IMR-90 (cell line): ENCODE measurements around the gene GNAZ. TPM values are rescaled to one million over a fixed set of nuclear protein-coding genes. Genes with fewer than 3 reads are reported as not detected.

Experiments
- ATAC-seq: fragments of 200-7000 bp; cut with Tn5 transposase; 2 replicates; pipeline ENCODE4 v1.9.1; 2020; ENCODE audit warnings: low read depth, mild to moderate bottlenecking, moderate library complexity
- BruUV-seq: library from RNA; stranded (reverse); fragments of 400-500 nt; replicated peaks from 2 replicates; lab custom pipeline; 2021; lab: Mats Ljungman, UMichigan
- CTCF ChIA-PET: fragments of 300-600 bp; formaldehyde crosslinking; extraction: SDS; loops from one replicate; lab custom pipeline; 2021; ENCODE audit warnings: antibody characterized with exemption; lab: Yijun Ruan, JAX
- POLR2A ChIA-PET: fragments of 300-600 bp; sonication (Branson Sonifier 250); formaldehyde crosslinking; loops from one replicate; lab custom pipeline; 2022; ENCODE audit warnings: antibody characterized with exemption; ENCODE audit not compliant: unreplicated experiment; lab: Charles Lee
- DNase-seq: peaks from one replicate; pipeline ENCODE4 v3.0.0; 2013
- H2AFZ ChIP-seq: replicated peaks from 2 replicates; pipeline ENCODE3; 2013; ENCODE audit warnings: low read length, mild to moderate bottlenecking; ENCODE audit not compliant: poor library complexity
- H2AK5ac ChIP-seq: 2 replicates; pipeline ENCODE4 v1.6.1; 2013; ENCODE audit warnings: low read depth, low read length, inconsistent platforms
- H2AK9ac ChIP-seq: replicated peaks from 2 replicates; pipeline ENCODE3; 2013; ENCODE audit warnings: mild to moderate bottlenecking, low read depth, low read length, moderate library complexity; ENCODE audit not compliant: poor library complexity
- H2BK120ac ChIP-seq: 2 replicates; pipeline ENCODE4 v1.6.1; 2013; ENCODE audit warnings: low read depth, low read length, inconsistent platforms
- H2BK15ac ChIP-seq: 3 replicates; pipeline ENCODE4 v1.6.1; 2013; ENCODE audit warnings: low read depth, low read length, inconsistent platforms
- H2BK20ac ChIP-seq: 2 replicates; pipeline ENCODE4 v1.6.1; 2013; ENCODE audit warnings: low read depth, mild to moderate bottlenecking, inconsistent platforms, low read length, moderate library complexity
- H2BK5ac ChIP-seq: 2 replicates; pipeline ENCODE4 v1.6.1; 2013; ENCODE audit warnings: mild to moderate bottlenecking, low read depth, low read length, inconsistent platforms; ENCODE audit not compliant: poor library complexity, severe bottlenecking
- H3K14ac ChIP-seq: replicated peaks from 2 replicates; pipeline ENCODE4 v1.6.1; 2013; ENCODE audit warnings: low read depth, low read length, inconsistent platforms
- H3K18ac ChIP-seq: 2 replicates; pipeline ENCODE4 v1.6.1; 2013; ENCODE audit warnings: low read depth, low read length, control low read depth
- H3K23ac ChIP-seq: 2 replicates; pipeline ENCODE4 v1.6.1; 2013; ENCODE audit warnings: low read depth, low read length, inconsistent platforms
- H3K27ac ChIP-seq: 2 replicates; pipeline ENCODE4 v1.5.1; 2013; ENCODE audit warnings: mild to moderate bottlenecking, control low read depth, low read length; ENCODE audit not compliant: insufficient read depth
- H3K27me3 ChIP-seq: 2 replicates; pipeline ENCODE4 v1.6.1; 2013; ENCODE audit warnings: low read length; ENCODE audit not compliant: control insufficient read depth, insufficient read depth
- H3K36me3 ChIP-seq: 2 replicates; pipeline ENCODE4 v1.6.1; 2013; ENCODE audit warnings: low read length, mixed read lengths; ENCODE audit not compliant: control insufficient read depth, insufficient read depth
- H3K4ac ChIP-seq: 2 replicates; pipeline ENCODE4 v1.6.1; 2013; ENCODE audit warnings: low read depth, low read length, inconsistent platforms
- H3K4me1 ChIP-seq: 2 replicates; pipeline ENCODE4 v1.6.1; 2013; ENCODE audit warnings: low read length, mixed read lengths; ENCODE audit not compliant: control insufficient read depth, insufficient read depth
- H3K4me2 ChIP-seq: 2 replicates; pipeline ENCODE4 v1.6.1; 2013; ENCODE audit warnings: low read depth, mild to moderate bottlenecking, control low read depth, low read length, moderate library complexity
- H3K4me3 ChIP-seq: 2 replicates; pipeline ENCODE4 v1.5.1; 2013; ENCODE audit warnings: low read depth, mild to moderate bottlenecking, control low read depth, low read length, moderate library complexity; ENCODE audit not compliant: insufficient read depth
- H3K56ac ChIP-seq: 2 replicates; pipeline ENCODE4 v1.6.1; 2013; ENCODE audit warnings: low read length, inconsistent platforms; ENCODE audit not compliant: insufficient read depth; ENCODE audit errors: extremely low read depth
- H3K79me1 ChIP-seq, 2 experiments: 2 replicates each; pipeline ENCODE4 v1.6.1; 2013; ENCODE audit warnings: low read length in 2 of 2, inconsistent platforms in 1 of 2, low read depth in 1 of 2
- H3K9ac ChIP-seq: 2 replicates; pipeline ENCODE4 v1.6.1; 2013; ENCODE audit warnings: low read depth, low read length, control low read depth
- H3K9me1 ChIP-seq: 2 replicates; pipeline ENCODE4 v1.6.1; 2013; ENCODE audit warnings: low read length, inconsistent platforms; ENCODE audit not compliant: insufficient read depth
- H3K9me3 ChIP-seq: 2 replicates; pipeline ENCODE4 v1.6.1; 2013; ENCODE audit warnings: low read length; ENCODE audit not compliant: control insufficient read depth, insufficient read depth
- H4K20me1 ChIP-seq: 2 replicates; pipeline ENCODE4 v1.6.1; 2013; ENCODE audit warnings: low read length, inconsistent platforms; ENCODE audit not compliant: insufficient read depth
- H4K5ac ChIP-seq: 2 replicates; pipeline ENCODE4 v1.6.1; 2013; ENCODE audit warnings: mild to moderate bottlenecking, low read depth, low read length, control low read depth
- H4K8ac ChIP-seq, 2 experiments: 2 replicates each; pipeline ENCODE4 v1.6.1; 2013; ENCODE audit warnings: low read depth in 2 of 2, low read length in 2 of 2, control low read depth in 1 of 2, inconsistent platforms in 1 of 2
- H4K91ac ChIP-seq: 2 replicates; pipeline ENCODE4 v1.6.1; 2013; ENCODE audit warnings: low read depth, low read length, inconsistent platforms; ENCODE audit not compliant: insufficient read depth
- BHLHE40 ChIP-seq: fragments of 150-350 bp; IDR thresholded peaks from 2 replicates; pipeline ENCODE4 v1.6.1; 2016; ENCODE audit warnings: mild to moderate bottlenecking, low read depth, low read length
- CEBPB ChIP-seq: IDR thresholded peaks from 2 replicates; pipeline ENCODE4 v1.6.1; 2012; ENCODE audit warnings: low read depth, low read length, improper control_type of control experiment
- CHD1 ChIP-seq: IDR thresholded peaks from 2 replicates; pipeline ENCODE4 v1.6.1; 2012; ENCODE audit warnings: low read depth, low read length, improper control_type of control experiment
- ELK1 ChIP-seq: fragments of 150-350 bp; IDR thresholded peaks from 2 replicates; pipeline ENCODE4 v1.6.1; 2016; ENCODE audit warnings: low read depth, mild to moderate bottlenecking, low read length, moderate library complexity, borderline replicate concordance
- FOS ChIP-seq: fragments of 150-350 bp; IDR thresholded peaks from 2 replicates; pipeline ENCODE4 v1.6.1; 2016; ENCODE audit warnings: low read depth, low read length
- MAFK ChIP-seq: IDR thresholded peaks from 2 replicates; pipeline ENCODE4 v1.6.1; 2012; ENCODE audit warnings: low read depth, low read length, improper control_type of control experiment
- MAZ ChIP-seq: IDR thresholded peaks from 2 replicates; pipeline ENCODE4 v1.6.1; 2012; ENCODE audit warnings: low read depth, mild to moderate bottlenecking, low read length, improper control_type of control experiment, moderate library complexity, borderline replicate concordance
- MXI1 ChIP-seq: IDR thresholded peaks from 2 replicates; pipeline ENCODE4 v1.6.1; 2012; ENCODE audit warnings: low read depth, mild to moderate bottlenecking, low read length, moderate library complexity, borderline replicate concordance
- NFE2L2 ChIP-seq: fragments of 150-350 bp; IDR thresholded peaks from 2 replicates; pipeline ENCODE4 v1.6.1; 2016; ENCODE audit warnings: low read depth, mild to moderate bottlenecking, low read length
- POLR2A ChIP-seq: IDR thresholded peaks from 2 replicates; pipeline ENCODE4 v1.6.1; 2012; ENCODE audit warnings: mild to moderate bottlenecking, low read depth, low read length
- RAD21 ChIP-seq: IDR thresholded peaks from 2 replicates; pipeline ENCODE4 v1.6.1; 2012; ENCODE audit warnings: low read length, improper control_type of control experiment
- RCOR1 ChIP-seq: IDR thresholded peaks from 2 replicates; pipeline ENCODE4 v1.6.1; 2012; ENCODE audit warnings: mild to moderate bottlenecking, low read length, improper control_type of control experiment; ENCODE audit not compliant: insufficient replicate concordance
- RFX5 ChIP-seq: IDR thresholded peaks from 2 replicates; pipeline ENCODE4 v1.8.0; 2012; ENCODE audit warnings: low read depth, mild to moderate bottlenecking, low read length, moderate library complexity
- SMC3 ChIP-seq: fragments of 150-350 bp; IDR thresholded peaks from 2 replicates; pipeline ENCODE4 v1.6.1; 2016; ENCODE audit warnings: low read depth, mild to moderate bottlenecking, antibody characterized with exemption, low read length, moderate library complexity
- WGBS, 2 experiments: methylation state at CpG; one replicate each; pipeline versions ENCODE4 v1.1.5 to v1.1.7; 2013; ENCODE audit warnings: missing lambda C conversion rate in 2 of 2; ENCODE audit not compliant: insufficient read length in 1 of 2; ENCODE audit errors: extremely low coverage in 2 of 2; 5-methylcytosine and 5-hydroxymethylcytosine counted together
- dilution Hi-C: fragments of 300-500 bp; cut with HindIII; formaldehyde crosslinking; loops from one replicate; pipeline ENCODE4 v1.14.3; 2018; ENCODE audit warnings: low sequenced_read_pairs; ENCODE audit not compliant: unreplicated experiment
- in situ Hi-C: fragments of 300-500 bp; cut with MboI; formaldehyde crosslinking; loops from 3 replicates; pipeline ENCODE4 v1.14.3; 2019; ENCODE audit warnings: low sequenced_read_pairs, inconsistent platforms, mixed read lengths
- intact Hi-C: fragments of 100-400 bp; cut with micrococcal nuclease; formaldehyde crosslinking; loops from 2 replicates; pipeline ENCODE4 v1.10.0; 2022
- polyA plus RNA-seq, 3 experiments: library from polyadenylated mRNA; depleted of rRNA; stranded (reverse); fragments of >200 nt; gene quantifications; 2 replicates each; pipeline ENCODE4 v1.2.3, GENCODE V29; 2012; ENCODE audit warnings: low replicate concordance in 1 of 3
- total RNA-seq: library from RNA; depleted of rRNA; stranded (reverse); fragments of >200 nt; gene quantifications from 2 replicates; pipeline ENCODE4 v1.2.3, GENCODE V29; 2012
- TF ChIP-seq, protein P1 (sequence below): conservative IDR thresholded peaks from 2 replicates; pipeline ENCODE4 v1.5.1; 2012; ENCODE audit warnings: mild to moderate bottlenecking, low read depth, low read length, improper control_type of control experiment
- TF ChIP-seq, protein P2 (sequence below): fragments of 150-350 bp; IDR thresholded peaks from 2 replicates; pipeline ENCODE4 v1.6.1; 2017; ENCODE audit warnings: mild to moderate bottlenecking, antibody characterized with exemption, low read length, low read depth

The GNAZ gene
- total and polyA plus RNA-seq, 2 of the 4 experiments (the other 2 are of a cell fraction): 1.5 to 2.5 TPM

- no peak for TF ChIP-seq MXI1
- TF ChIP-seq MAFK: no peak
- TF ChIP-seq RAD21: no peak
- TF ChIP-seq SMC3: no peak
- no peak for TF ChIP-seq CHD1
- TF ChIP-seq BHLHE40: no peak
- TF ChIP-seq, protein P1, sequence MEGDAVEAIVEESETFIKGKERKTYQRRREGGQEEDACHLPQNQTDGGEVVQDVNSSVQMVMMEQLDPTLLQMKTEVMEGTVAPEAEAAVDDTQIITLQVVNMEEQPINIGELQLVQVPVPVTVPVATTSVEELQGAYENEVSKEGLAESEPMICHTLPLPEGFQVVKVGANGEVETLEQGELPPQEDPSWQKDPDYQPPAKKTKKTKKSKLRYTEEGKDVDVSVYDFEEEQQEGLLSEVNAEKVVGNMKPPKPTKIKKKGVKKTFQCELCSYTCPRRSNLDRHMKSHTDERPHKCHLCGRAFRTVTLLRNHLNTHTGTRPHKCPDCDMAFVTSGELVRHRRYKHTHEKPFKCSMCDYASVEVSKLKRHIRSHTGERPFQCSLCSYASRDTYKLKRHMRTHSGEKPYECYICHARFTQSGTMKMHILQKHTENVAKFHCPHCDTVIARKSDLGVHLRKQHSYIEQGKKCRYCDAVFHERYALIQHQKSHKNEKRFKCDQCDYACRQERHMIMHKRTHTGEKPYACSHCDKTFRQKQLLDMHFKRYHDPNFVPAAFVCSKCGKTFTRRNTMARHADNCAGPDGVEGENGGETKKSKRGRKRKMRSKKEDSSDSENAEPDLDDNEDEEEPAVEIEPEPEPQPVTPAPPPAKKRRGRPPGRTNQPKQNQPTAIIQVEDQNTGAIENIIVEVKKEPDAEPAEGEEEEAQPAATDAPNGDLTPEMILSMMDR: no peak
- no peak for TF ChIP-seq POLR2A
- TF ChIP-seq ELK1: no peak
- TF ChIP-seq, protein P2, sequence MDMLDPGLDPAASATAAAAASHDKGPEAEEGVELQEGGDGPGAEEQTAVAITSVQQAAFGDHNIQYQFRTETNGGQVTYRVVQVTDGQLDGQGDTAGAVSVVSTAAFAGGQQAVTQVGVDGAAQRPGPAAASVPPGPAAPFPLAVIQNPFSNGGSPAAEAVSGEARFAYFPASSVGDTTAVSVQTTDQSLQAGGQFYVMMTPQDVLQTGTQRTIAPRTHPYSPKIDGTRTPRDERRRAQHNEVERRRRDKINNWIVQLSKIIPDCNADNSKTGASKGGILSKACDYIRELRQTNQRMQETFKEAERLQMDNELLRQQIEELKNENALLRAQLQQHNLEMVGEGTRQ: no peak
- TF ChIP-seq NFE2L2: no peak
- TF ChIP-seq RCOR1: no peak
- TF ChIP-seq RFX5: no peak
- TF ChIP-seq CEBPB: no peak
- no peak for TF ChIP-seq MAZ
- TF ChIP-seq FOS: no peak
- Histone ChIP-seq H3K79me1 (no peaks in the 10 kb centered on the region), H3K27ac (no peak overlapping the region), H2AFZ (no peak overlapping the region), H3K56ac (no peak overlapping the region), H2BK20ac (no peak overlapping the region), H3K14ac (no peak overlapping the region), H3K9me3 (no peaks in the 10 kb centered on the region), H4K5ac (no peak overlapping the region), H3K4me2 (no peak overlapping the region), H3K4me3 (no peak overlapping the region), H3K27me3 (peaks cover 2% of the 10 kb centered on the region; the same call in 1 of the 2 replicates), H4K20me1 (no peaks in the 10 kb centered on the region; the same call in 1 of the 2 replicates), H3K9ac (no peak overlapping the region), H3K18ac (no peak overlapping the region), H4K8ac (no peak overlapping the region), H2AK9ac (no peak overlapping the region), H2BK5ac (no peak overlapping the region), H2AK5ac (no peak overlapping the region), H3K23ac (no peak overlapping the region), H2BK15ac (no peak overlapping the region), H4K91ac (no peak overlapping the region), H3K36me3 (no peaks in the 10 kb centered on the region), H3K9me1 (no peaks in the 10 kb centered on the region), H3K4ac (no peak overlapping the region), H3K4me1 (no peaks in the 10 kb centered on the region), H2BK120ac (no peak overlapping the region)
- intact Hi-C loops: no loop called here
- in situ Hi-C loops: no loop called here
- ChIA-PET POLR2A (no interaction called here), CTCF (no interaction called here)
- WGBS, 2 experiments: 63% methylated on average over 3 of the region's 10 CpGs; no CpG with 5 or more reads in 1 of the 2 experiments
- ATAC-seq (no peak), DNase-seq (no peak)
- dilution Hi-C loops: no loop called here
- no TSS peak for BruUV-seq
These were observed 47.0 kb downstream of the GNAZ start for GRCh38 chr22:23117275-23117674.
